ENCODE measurements around the gene EIF4G3. TPM values are rescaled to one million over a fixed set of nuclear protein-coding genes. Genes with fewer than 3 reads are reported as not detected.

Gene EIF4G3
- total RNA-seq, 4 donors from 2014 or later: 82.1 to 143 (median 101) TPM

- 89 to 94% methylated on average over 2 of the region's 2 CpGs for WGBS, 2 donors (ENCODE audit: low coverage in 1 of 2)
- no peak for DNase-seq
- Histone ChIP-seq H3K36me3 (peaks cover 0 to 5% (median 2%) of the 10 kb centered on the region in 4 donors), H3K9me3 (no peaks in the 10 kb centered on the region), H3K27me3 (no peaks in the 10 kb centered on the region), H3K4me3 (no peak overlapping the region), H3K4me1 (no peaks in the 10 kb centered on the region), H3K27ac (no peak overlapping the region)
- intact Hi-C loops (cut with DNase I; ENCODE audit: low total_unique reads): no loop called here
- TF ChIP-seq, protein P1, sequence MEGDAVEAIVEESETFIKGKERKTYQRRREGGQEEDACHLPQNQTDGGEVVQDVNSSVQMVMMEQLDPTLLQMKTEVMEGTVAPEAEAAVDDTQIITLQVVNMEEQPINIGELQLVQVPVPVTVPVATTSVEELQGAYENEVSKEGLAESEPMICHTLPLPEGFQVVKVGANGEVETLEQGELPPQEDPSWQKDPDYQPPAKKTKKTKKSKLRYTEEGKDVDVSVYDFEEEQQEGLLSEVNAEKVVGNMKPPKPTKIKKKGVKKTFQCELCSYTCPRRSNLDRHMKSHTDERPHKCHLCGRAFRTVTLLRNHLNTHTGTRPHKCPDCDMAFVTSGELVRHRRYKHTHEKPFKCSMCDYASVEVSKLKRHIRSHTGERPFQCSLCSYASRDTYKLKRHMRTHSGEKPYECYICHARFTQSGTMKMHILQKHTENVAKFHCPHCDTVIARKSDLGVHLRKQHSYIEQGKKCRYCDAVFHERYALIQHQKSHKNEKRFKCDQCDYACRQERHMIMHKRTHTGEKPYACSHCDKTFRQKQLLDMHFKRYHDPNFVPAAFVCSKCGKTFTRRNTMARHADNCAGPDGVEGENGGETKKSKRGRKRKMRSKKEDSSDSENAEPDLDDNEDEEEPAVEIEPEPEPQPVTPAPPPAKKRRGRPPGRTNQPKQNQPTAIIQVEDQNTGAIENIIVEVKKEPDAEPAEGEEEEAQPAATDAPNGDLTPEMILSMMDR (IDR thresholded peaks at IDR 0.05): no peak
- TF ChIP-seq EP300 (IDR thresholded peaks at IDR 0.05; ENCODE audit: low read depth) (no peak), POLR2A (IDR thresholded peaks at IDR 0.05) (no peak), POLR2AphosphoS5 (IDR thresholded peaks at IDR 0.05) (no peak)
- in situ Hi-C loops (cut with MboI; ENCODE audit: low pct_ligation_motif_present in 1 of 4, low pct_unique_long_range_greater_than_20kb in 1 of 4, low sequenced_read_pairs in 3 of 4): no loop called here
Measured at GRCh38 chr1:20947409-20947808, 229.3 kb downstream of the EIF4G3 start.

DNA sequence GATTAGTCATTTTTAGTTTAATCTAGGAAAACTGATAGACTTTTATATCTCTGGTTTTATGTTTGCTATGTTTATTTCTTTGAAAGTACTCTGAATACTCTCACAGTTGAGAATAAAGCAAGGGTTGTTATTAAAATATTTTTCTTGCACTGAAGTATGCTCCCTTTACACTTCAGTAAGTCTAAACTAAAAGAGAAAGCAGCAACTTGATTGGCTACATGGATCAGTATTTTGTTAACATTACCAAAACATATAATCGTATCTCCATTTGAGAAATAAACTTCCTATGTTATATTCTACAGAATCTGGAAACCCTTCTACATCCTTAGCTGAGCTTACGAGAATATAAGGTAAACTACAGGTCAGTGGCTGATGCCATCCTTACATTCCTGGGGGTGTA lies 240.1 kb downstream of the EIF4G3 start:
- H3K27me3 ChIP-seq: no peaks in the 10 kb centered on the region
- WGBS, 2 donors (ENCODE audit: low coverage in 1 of 2): 61 to 81% methylated on average over 2 of the region's 2 CpGs
- H3K36me3 ChIP-seq: peaks cover 0 to 11% (median 0%) of the 10 kb centered on the region in 4 donors
- in situ Hi-C loops (cut with MboI; ENCODE audit: low pct_ligation_motif_present in 1 of 4, low pct_unique_long_range_greater_than_20kb in 1 of 4, low sequenced_read_pairs in 3 of 4) (no loop called here), intact Hi-C loops (cut with DNase I; ENCODE audit: low total_unique reads) (no loop called here)
- H3K4me3 ChIP-seq: no peak overlapping the region
- no peak overlapping the region for H3K27ac ChIP-seq
- no peaks in the 10 kb centered on the region for H3K9me3 ChIP-seq
- no peak for DNase-seq
- no peak for TF ChIP-seq EP300 (IDR thresholded peaks at IDR 0.05; ENCODE audit: low read depth)
- TF ChIP-seq POLR2AphosphoS5 (IDR thresholded peaks at IDR 0.05): no peak
- no peak for TF ChIP-seq POLR2A (IDR thresholded peaks at IDR 0.05)
- TF ChIP-seq, protein P1 (IDR thresholded peaks at IDR 0.05): no peak
- H3K4me1 ChIP-seq: peaks cover 0 to 8% (median 0%) of the 10 kb centered on the region in 4 donors

DNA sequence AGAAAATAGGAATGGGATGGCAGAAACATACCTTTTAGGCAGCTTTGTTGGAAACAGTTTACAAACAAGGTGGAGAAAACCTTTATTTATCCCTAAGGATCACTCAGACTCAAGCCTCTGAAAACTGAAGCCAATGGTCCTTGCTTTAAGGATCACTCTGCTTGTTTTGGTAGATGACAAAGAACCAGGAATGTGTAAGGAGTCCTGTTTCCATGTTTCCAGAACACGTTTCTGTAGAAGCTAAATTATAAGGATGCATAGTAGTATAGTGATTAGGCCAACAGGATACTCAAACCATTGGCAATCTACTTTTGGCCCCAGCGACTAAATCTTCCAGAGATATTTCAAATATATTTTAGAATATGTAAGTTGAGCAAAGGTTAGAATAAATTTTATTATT lies 240.5 kb downstream of the EIF4G3 start:
- no peak overlapping the region for H3K27ac ChIP-seq
- TF ChIP-seq EP300 (IDR thresholded peaks at IDR 0.05; ENCODE audit: low read depth) (no peak), POLR2A (IDR thresholded peaks at IDR 0.05) (no peak), POLR2AphosphoS5 (IDR thresholded peaks at IDR 0.05) (no peak)
- TF ChIP-seq, protein P1 (IDR thresholded peaks at IDR 0.05): no peak
- H3K4me3 ChIP-seq: no peak overlapping the region
- intact Hi-C loops (cut with DNase I; ENCODE audit: low total_unique reads): no loop called here
- in situ Hi-C loops (cut with MboI; ENCODE audit: low pct_ligation_motif_present in 1 of 4, low pct_unique_long_range_greater_than_20kb in 1 of 4, low sequenced_read_pairs in 3 of 4): no loop called here
- H3K36me3 ChIP-seq: peaks cover 0 to 7% (median 0%) of the 10 kb centered on the region in 4 donors
- no peaks in the 10 kb centered on the region for H3K27me3 ChIP-seq
- H3K4me1 ChIP-seq: peaks cover 0 to 8% (median 0%) of the 10 kb centered on the region in 4 donors
- H3K9me3 ChIP-seq: no peaks in the 10 kb centered on the region
- DNase-seq: no peak
- WGBS, 2 donors (ENCODE audit: low coverage in 1 of 2): 86 to 91% methylated on average over 2 of the region's 2 CpGs

DNA sequence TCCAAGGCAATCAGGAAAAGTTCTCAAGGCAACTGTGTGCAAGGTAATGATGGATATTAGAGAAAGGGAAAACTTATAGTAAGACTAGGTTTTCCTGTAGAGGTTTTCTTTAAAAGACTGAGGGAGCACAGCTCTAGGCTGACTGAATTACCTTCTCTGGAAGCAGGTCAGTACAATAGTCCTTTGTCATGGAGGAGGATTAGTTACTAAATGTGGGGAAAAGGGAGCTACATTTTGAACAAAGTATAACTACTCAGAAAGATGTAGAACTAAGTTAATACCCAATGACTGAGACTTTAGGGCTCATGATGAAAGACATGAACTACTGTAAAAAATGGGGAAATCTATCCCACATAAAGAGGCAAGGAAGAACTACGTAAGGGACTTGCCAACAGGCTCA lies 241.0 kb downstream of the EIF4G3 start:
- H3K27me3 ChIP-seq: no peaks in the 10 kb centered on the region
- no peak overlapping the region for H3K27ac ChIP-seq
- TF ChIP-seq EP300 (IDR thresholded peaks at IDR 0.05; ENCODE audit: low read depth) (no peak), POLR2AphosphoS5 (IDR thresholded peaks at IDR 0.05) (no peak), POLR2A (IDR thresholded peaks at IDR 0.05) (no peak)
- TF ChIP-seq, protein P1 (IDR thresholded peaks at IDR 0.05): no peak
- peaks cover 0 to 4% (median 0%) of the 10 kb centered on the region in 4 donors for H3K36me3 ChIP-seq
- intact Hi-C loops (cut with DNase I; ENCODE audit: low total_unique reads): no loop called here
- peaks cover 0 to 8% (median 0%) of the 10 kb centered on the region in 4 donors for H3K4me1 ChIP-seq
- in situ Hi-C loops (cut with MboI; ENCODE audit: low pct_ligation_motif_present in 1 of 4, low pct_unique_long_range_greater_than_20kb in 1 of 4, low sequenced_read_pairs in 3 of 4): no loop called here
- 97% methylated on average over 1 of the region's 1 CpG; no CpG with 5 or more reads in 1 of the 2 donors for WGBS, 2 donors (ENCODE audit: low coverage in 1 of 2)
- no peak overlapping the region for H3K4me3 ChIP-seq
- H3K9me3 ChIP-seq: no peaks in the 10 kb centered on the region
- no peak for DNase-seq

Measured in transverse colon (tissue), 4 donors.